ENCODE data around the gene ASAH2B. TPM values are rescaled to one million over a fixed set of nuclear protein-coding genes. Genes with fewer than 3 reads are reported as not detected.
A peak's percentile ranks its signal among the peaks of the same experiment; 100 is the strongest.
"Not testable (repeated sequence)": the region's sequence is repeated elsewhere in the genome, so short reads cannot be mapped to it uniquely, and the experiment has no call there.

The ASAH2B gene
- total RNA-seq (2021) (3.8 TPM in 2 replicates), Bru-seq, nascent RNA (percentile 64 among the genes with signal in this experiment), BruChase-seq, experiment 1, labeled RNA remaining after a 2-hour chase (percentile 68 among the genes with signal in this experiment), BruChase-seq, experiment 2, labeled RNA remaining after a 6-hour chase (percentile 60 among the genes with signal in this experiment)
- long read RNA-seq, full-length matches to known transcripts = 12 of 17 reads
- long read RNA-seq, partial matches to known transcripts = 0 of 17 reads
- long read RNA-seq, other reads (novel, unspliced or antisense) = 5 of 17 reads

- Histone ChIP-seq H3F3A (ENCODE audit: insufficient read depth, low read depth) (no peaks in the 10 kb centered on the region), H3K9me2 (ENCODE audit: insufficient read depth) (0 out of 2 replicates have a peak, but pooled peaks cover 4% of the 10 kb centered on the region), H3K27me3 (ENCODE audit: insufficient read depth, low read depth) (no peaks in the 10 kb centered on the region), H2AFZ (peak within 1 kb of the TSS; percentile 93), H3K27ac (peak within 1 kb of the TSS; percentile 17; the same call in 1 of the 2 replicates), H3K4me2 (peak within 1 kb of the TSS; percentile 85), H3K36me3 (ENCODE audit: low read depth) (no peaks in the 10 kb centered on the region), H4K20me1 (ENCODE audit: insufficient read depth) (no peaks in the 10 kb centered on the region), H3K79me2 (ENCODE audit: low read depth) (0 out of 2 replicates have a peak, but pooled peaks cover 5% of the 10 kb centered on the region), H3K4me1 (replicated peaks; ENCODE audit: insufficient read depth) (peaks cover 5% of the 10 kb centered on the region), H3K9me3 (ENCODE audit: insufficient read depth, low read depth) (no peaks in the 10 kb centered on the region), H3K4me3 (peak within 1 kb of the TSS; percentile 85)
- intact Hi-C loops (cut with micrococcal nuclease; ENCODE audit: unreplicated experiment) = loop anchor here (10.0 kb wide), 1 partner anchor 175 kb away; no protein-coding TSS in a partner anchor
- peak; percentile 70 to 83 for DNase-seq
- CTCF ChIA-PET = interaction anchor here (0.6 kb wide), 1 partner anchor 250 kb away, joined by 3 read pairs; no protein-coding TSS in a partner anchor
- POLR2A ChIA-PET (ENCODE audit: unreplicated experiment) = interaction anchor here (0.6 to 0.7 kb wide), 2 partner anchors 102 to 515 kb away, joined by 3 read pairs; no protein-coding TSS in a partner anchor
- TSS peak; percentile 68 for BruUV-seq (replicated peaks)
- TF ChIP-seq EZH2 (IDR thresholded peaks at IDR 0.05; ENCODE audit: low read depth) (no peak), CTCF (conservative IDR thresholded peaks at IDR 0.05) (no peak)
These were observed at the start of gene ASAH2B for GRCh38 chr10:50739618-50740292. ASAH2B (plus strand) TSS chr10:50739936; CDS start chr10:50745131, 5,195 bp downstream.

- H2AFZ ChIP-seq; intact Hi-C loops (cut with micrococcal nuclease; ENCODE audit: unreplicated experiment); H4K20me1 ChIP-seq (ENCODE audit: insufficient read depth); H3K9me3 ChIP-seq (ENCODE audit: insufficient read depth, low read depth); H3K4me2 ChIP-seq; H3K79me2 ChIP-seq (ENCODE audit: low read depth); POLR2A ChIA-PET (ENCODE audit: unreplicated experiment); H3K9me2 ChIP-seq (ENCODE audit: insufficient read depth); BruUV-seq (replicated peaks); H3K27ac ChIP-seq; CTCF ChIA-PET; H3K4me1 ChIP-seq (replicated peaks; ENCODE audit: insufficient read depth); H3K27me3 ChIP-seq (ENCODE audit: insufficient read depth, low read depth); H3K36me3 ChIP-seq (ENCODE audit: low read depth); H3K4me3 ChIP-seq; DNase-seq; H3F3A ChIP-seq (ENCODE audit: insufficient read depth, low read depth): not testable (repeated sequence)
These were observed 41.9 kb upstream of the ASAH2B start for GRCh38 chr10:50697819-50698218.

DNA sequence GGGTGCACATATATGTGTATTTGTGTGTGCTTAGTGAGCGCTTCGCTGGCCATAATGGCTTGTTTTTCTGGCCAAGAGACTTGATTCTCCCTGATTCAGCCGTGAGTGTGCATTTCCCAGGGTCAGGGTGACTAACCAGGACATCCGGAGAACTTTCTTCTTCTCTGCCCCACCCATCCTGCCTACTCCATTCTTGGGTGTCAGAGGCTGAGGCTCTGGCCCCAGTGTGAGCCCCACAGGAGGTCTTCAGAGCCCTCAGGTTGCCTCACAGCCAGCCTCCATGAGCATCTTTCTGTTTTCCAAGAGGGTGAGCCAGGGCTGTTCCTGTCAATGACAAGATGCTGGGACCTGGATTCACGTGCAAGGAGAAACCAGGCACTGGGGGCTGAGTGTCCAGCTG, 37.8 kb upstream of the ASAH2B start:
- H3K9me2 ChIP-seq (ENCODE audit: insufficient read depth); H3K4me3 ChIP-seq; H2AFZ ChIP-seq; BruUV-seq (replicated peaks); H3K79me2 ChIP-seq (ENCODE audit: low read depth); H4K20me1 ChIP-seq (ENCODE audit: insufficient read depth); CTCF ChIA-PET; H3F3A ChIP-seq (ENCODE audit: insufficient read depth, low read depth); POLR2A ChIA-PET (ENCODE audit: unreplicated experiment); intact Hi-C loops (cut with micrococcal nuclease; ENCODE audit: unreplicated experiment); H3K4me2 ChIP-seq; DNase-seq; H3K9me3 ChIP-seq (ENCODE audit: insufficient read depth, low read depth); H3K36me3 ChIP-seq (ENCODE audit: low read depth); H3K27me3 ChIP-seq (ENCODE audit: insufficient read depth, low read depth); H3K27ac ChIP-seq; H3K4me1 ChIP-seq (replicated peaks; ENCODE audit: insufficient read depth): not testable (repeated sequence)

GRCh38 chr10:50702997-50703396, 36.7 kb upstream of the ASAH2B start:
- H3K4me3 ChIP-seq; BruUV-seq (replicated peaks); H3K27me3 ChIP-seq (ENCODE audit: insufficient read depth, low read depth); H3K9me2 ChIP-seq (ENCODE audit: insufficient read depth); H2AFZ ChIP-seq; H3K36me3 ChIP-seq (ENCODE audit: low read depth); H3K4me2 ChIP-seq; DNase-seq; H3F3A ChIP-seq (ENCODE audit: insufficient read depth, low read depth); H3K27ac ChIP-seq; CTCF ChIA-PET; intact Hi-C loops (cut with micrococcal nuclease; ENCODE audit: unreplicated experiment); H3K9me3 ChIP-seq (ENCODE audit: insufficient read depth, low read depth); H3K79me2 ChIP-seq (ENCODE audit: low read depth); POLR2A ChIA-PET (ENCODE audit: unreplicated experiment); H3K4me1 ChIP-seq (replicated peaks; ENCODE audit: insufficient read depth); H4K20me1 ChIP-seq (ENCODE audit: insufficient read depth): not testable (repeated sequence)

DNA sequence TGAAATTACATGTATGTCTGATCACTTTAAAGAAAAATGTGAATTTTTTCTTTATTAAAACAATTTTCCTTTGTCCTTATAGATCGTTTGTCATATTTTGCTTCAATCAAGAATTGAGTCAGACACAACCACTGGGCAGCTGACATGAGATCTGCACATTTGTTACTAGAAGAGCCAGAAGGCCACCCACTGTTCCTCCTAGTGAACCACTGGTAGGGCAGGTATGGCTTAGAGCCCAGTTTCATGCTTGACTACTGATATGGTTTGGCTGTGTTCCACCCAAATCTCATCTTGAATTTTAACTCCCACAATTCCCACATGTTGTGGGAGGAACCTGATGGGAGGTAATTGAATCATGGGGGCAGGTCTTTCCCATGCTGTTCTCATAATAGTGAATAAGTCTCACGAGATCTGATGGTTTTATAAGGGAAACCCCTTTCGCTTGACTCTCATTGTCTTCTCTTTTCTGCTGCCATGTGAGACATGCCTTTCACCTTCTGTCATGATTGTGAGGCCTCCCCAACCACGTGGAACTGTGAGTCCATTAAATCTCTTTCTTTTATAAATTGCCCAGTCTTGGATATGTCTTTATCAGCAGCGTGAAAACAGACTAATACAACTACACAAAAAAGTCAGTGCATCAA, 35.2 kb upstream of the ASAH2B start:
- CTCF ChIA-PET; H4K20me1 ChIP-seq (ENCODE audit: insufficient read depth); POLR2A ChIA-PET (ENCODE audit: unreplicated experiment): not testable (repeated sequence)

GRCh38 chr10:50706006-50706405, 33.7 kb upstream of the ASAH2B start:
- H3F3A ChIP-seq (ENCODE audit: insufficient read depth, low read depth); H2AFZ ChIP-seq; H3K27ac ChIP-seq; H3K4me3 ChIP-seq; H3K36me3 ChIP-seq (ENCODE audit: low read depth); H3K27me3 ChIP-seq (ENCODE audit: insufficient read depth, low read depth); CTCF ChIA-PET; POLR2A ChIA-PET (ENCODE audit: unreplicated experiment); H4K20me1 ChIP-seq (ENCODE audit: insufficient read depth); H3K9me2 ChIP-seq (ENCODE audit: insufficient read depth); H3K79me2 ChIP-seq (ENCODE audit: low read depth); BruUV-seq (replicated peaks); intact Hi-C loops (cut with micrococcal nuclease; ENCODE audit: unreplicated experiment); H3K4me1 ChIP-seq (replicated peaks; ENCODE audit: insufficient read depth); H3K9me3 ChIP-seq (ENCODE audit: insufficient read depth, low read depth); H3K4me2 ChIP-seq; DNase-seq: not testable (repeated sequence)

More for the DNA sequence above, 35.2 kb upstream of the ASAH2B start:
- H3K4me1 ChIP-seq (replicated peaks; ENCODE audit: insufficient read depth); H3K27me3 ChIP-seq (ENCODE audit: insufficient read depth, low read depth); H3K36me3 ChIP-seq (ENCODE audit: low read depth); H2AFZ ChIP-seq; H3K4me3 ChIP-seq; H3K9me2 ChIP-seq (ENCODE audit: insufficient read depth); H3K27ac ChIP-seq; H3K79me2 ChIP-seq (ENCODE audit: low read depth); BruUV-seq (replicated peaks); DNase-seq; H3K9me3 ChIP-seq (ENCODE audit: insufficient read depth, low read depth); H3K4me2 ChIP-seq; intact Hi-C loops (cut with micrococcal nuclease; ENCODE audit: unreplicated experiment); H3F3A ChIP-seq (ENCODE audit: insufficient read depth, low read depth): not testable (repeated sequence)

All from PC-9 (cell line).